ENCODE data around the gene PAK5. TPM values are rescaled to one million over a fixed set of nuclear protein-coding genes. Genes with fewer than 3 reads are reported as not detected.

The PAK5 gene
- total RNA-seq, 1 donor from 2014 or later = 0.17 TPM

GRCh38 chr20:9877932-9878495 lies 39.1 kb upstream of the PAK5 start:
- Histone ChIP-seq H3K4me3 (ENCODE audit: low read depth, low read length) (no peak overlapping the region), H3K27me3 (ENCODE audit: control insufficient read depth, insufficient read depth, low read length) (no peaks in the 10 kb centered on the region), H3K36me3 (ENCODE audit: control insufficient read depth, insufficient read depth, low read length) (no peaks in the 10 kb centered on the region)
- DNase-seq (ENCODE audit: low read depth) = no peak
- TF ChIP-seq CTCF (IDR thresholded peaks at IDR 0.05; ENCODE audit: insufficient read depth, low read length, poor library complexity, severe bottlenecking) = no peak

GRCh38 chr20:9867196-9867980 lies 28.5 kb upstream of the PAK5 start:
- Histone ChIP-seq H3K4me3 (ENCODE audit: low read depth, low read length) (no peak overlapping the region), H3K36me3 (ENCODE audit: control insufficient read depth, insufficient read depth, low read length) (no peaks in the 10 kb centered on the region), H3K27me3 (ENCODE audit: control insufficient read depth, insufficient read depth, low read length) (no peaks in the 10 kb centered on the region)
- no peak for TF ChIP-seq CTCF (IDR thresholded peaks at IDR 0.05; ENCODE audit: insufficient read depth, low read length, poor library complexity, severe bottlenecking)
- no peak for DNase-seq (ENCODE audit: low read depth)

GRCh38 chr20:9852566-9852965 lies 13.7 kb upstream of the PAK5 start:
- no peak overlapping the region for H3K4me3 ChIP-seq (ENCODE audit: low read depth, low read length)
- H3K27me3 ChIP-seq (ENCODE audit: control insufficient read depth, insufficient read depth, low read length) = no peaks in the 10 kb centered on the region
- no peak for TF ChIP-seq CTCF (IDR thresholded peaks at IDR 0.05; ENCODE audit: insufficient read depth, low read length, poor library complexity, severe bottlenecking)
- no peak for DNase-seq (ENCODE audit: low read depth)
- H3K36me3 ChIP-seq (ENCODE audit: control insufficient read depth, insufficient read depth, low read length) = no peaks in the 10 kb centered on the region

- Histone ChIP-seq H3K27me3 (ENCODE audit: control insufficient read depth, insufficient read depth, low read length) (peaks cover 17% of the 10 kb centered on the region), H3K36me3 (ENCODE audit: control insufficient read depth, insufficient read depth, low read length) (no peaks in the 10 kb centered on the region), H3K4me3 (ENCODE audit: low read depth, low read length) (no peak overlapping the region)
- DNase-seq (ENCODE audit: low read depth) = no peak
- TF ChIP-seq CTCF (IDR thresholded peaks at IDR 0.05; ENCODE audit: insufficient read depth, low read length, poor library complexity, severe bottlenecking) = no peak
Observed at GRCh38 chr20:9839626-9840025, 750 bp upstream of the PAK5 start.

GRCh38 chr20:9838035-9838377 lies 870 bp downstream of the PAK5 start:
- Histone ChIP-seq H3K36me3 (ENCODE audit: control insufficient read depth, insufficient read depth, low read length) (no peaks in the 10 kb centered on the region), H3K27me3 (ENCODE audit: control insufficient read depth, insufficient read depth, low read length) (peaks cover 17% of the 10 kb centered on the region), H3K4me3 (ENCODE audit: low read depth, low read length) (peak overlapping the region; percentile 28)
- no peak for DNase-seq (ENCODE audit: low read depth)
- no peak for TF ChIP-seq CTCF (IDR thresholded peaks at IDR 0.05; ENCODE audit: insufficient read depth, low read length, poor library complexity, severe bottlenecking)

- Histone ChIP-seq H3K4me3 (ENCODE audit: low read depth, low read length) (no peak overlapping the region), H3K36me3 (ENCODE audit: control insufficient read depth, insufficient read depth, low read length) (no peaks in the 10 kb centered on the region), H3K27me3 (ENCODE audit: control insufficient read depth, insufficient read depth, low read length) (peaks cover 17% of the 10 kb centered on the region)
- TF ChIP-seq CTCF (IDR thresholded peaks at IDR 0.05; ENCODE audit: insufficient read depth, low read length, poor library complexity, severe bottlenecking) = no peak
- DNase-seq (ENCODE audit: low read depth) = no peak
Observed at GRCh38 chr20:9837634-9838033, 1.2 kb downstream of the PAK5 start.
